IPS DF 6.9 (cell line): ENCODE data around the gene C4B.

Source experiments
- DNase-seq: peaks from one replicate; pipeline ENCODE4 v3.0.0-alpha.2; 2013; ENCODE audit warnings: low read depth, low spot score
- H3K27ac ChIP-seq: one replicate; pipeline ENCODE4 v1.5.1; 2013; ENCODE audit warnings: low read length, control low read depth
- H3K27me3 ChIP-seq: 2 replicates; pipeline ENCODE4 v1.6.1; 2013; ENCODE audit warnings: mild to moderate bottlenecking, low read length; ENCODE audit not compliant: control insufficient read depth, insufficient read depth
- H3K36me3 ChIP-seq: 2 replicates; pipeline ENCODE4 v1.6.1; 2013; ENCODE audit warnings: low read length; ENCODE audit not compliant: control insufficient read depth, insufficient read depth
- H3K4me1 ChIP-seq: 2 replicates; pipeline ENCODE4 v1.6.1; 2013; ENCODE audit warnings: low read length; ENCODE audit not compliant: control insufficient read depth, insufficient read depth
- H3K4me3 ChIP-seq: 2 replicates; pipeline ENCODE4 v1.5.1; 2013; ENCODE audit warnings: mild to moderate bottlenecking, low read length
- H3K9me3 ChIP-seq: 2 replicates; pipeline ENCODE4 v1.6.1; 2013; ENCODE audit warnings: low read length, inconsistent platforms; ENCODE audit not compliant: control insufficient read depth, insufficient read depth
- WGBS: extraction: QIAGEN DNeasy Blood & Tissue Kit; methylation state at CpG from one replicate; pipeline ENCODE4 v1.1.7; 2013; ENCODE audit warnings: mixed read lengths, missing lambda C conversion rate; ENCODE audit not compliant: insufficient read length, insufficient coverage; 5-methylcytosine and 5-hydroxymethylcytosine counted together

C4B gene

DNA sequence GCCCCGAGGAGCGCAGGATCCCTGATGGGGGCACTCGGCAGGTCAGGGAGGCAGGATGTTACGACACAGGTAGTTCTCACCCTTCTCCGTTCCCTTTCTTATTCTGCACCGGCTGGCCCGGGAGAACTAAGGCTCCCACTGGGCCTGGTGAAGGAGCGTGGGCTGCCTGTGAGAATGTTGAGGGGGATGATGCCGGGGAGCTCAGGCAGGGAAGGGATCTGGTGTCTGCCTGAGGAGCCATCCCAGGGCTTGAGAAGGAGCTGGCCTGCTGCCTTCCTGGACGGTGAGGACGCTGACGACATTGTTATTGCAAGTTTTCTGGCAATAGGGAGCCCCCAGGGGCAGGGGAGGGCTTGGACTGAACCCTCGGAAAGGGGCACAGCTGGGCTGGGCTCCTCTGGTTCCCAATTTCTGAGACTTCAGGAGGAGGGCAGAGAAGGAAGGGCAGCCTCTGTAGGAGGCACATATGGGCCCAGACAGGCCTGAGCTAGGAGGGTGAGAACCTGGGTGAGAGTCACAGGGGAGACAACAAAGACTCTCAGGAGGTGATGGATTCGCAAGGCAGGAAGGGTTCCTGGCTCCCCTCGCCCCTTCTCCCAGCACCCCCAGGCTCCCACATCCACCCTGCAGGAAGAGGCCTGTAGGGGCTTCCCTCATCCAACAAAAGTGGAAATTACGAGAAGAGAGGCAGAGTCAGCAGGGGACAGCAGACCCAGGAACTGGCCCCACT is 56.4 kb downstream of the C4B start:
- no peaks in the 10 kb centered on the region for H3K27me3 ChIP-seq
- no peaks in the 10 kb centered on the region for H3K9me3 ChIP-seq
- no peaks in the 10 kb centered on the region for H3K4me1 ChIP-seq
- no CpG with 5 or more reads among the region's 16 CpGs for WGBS
- no peak overlapping the region for H3K4me3 ChIP-seq
- no peak for DNase-seq
- no peak overlapping the region for H3K27ac ChIP-seq
- no peaks in the 10 kb centered on the region for H3K36me3 ChIP-seq

DNA sequence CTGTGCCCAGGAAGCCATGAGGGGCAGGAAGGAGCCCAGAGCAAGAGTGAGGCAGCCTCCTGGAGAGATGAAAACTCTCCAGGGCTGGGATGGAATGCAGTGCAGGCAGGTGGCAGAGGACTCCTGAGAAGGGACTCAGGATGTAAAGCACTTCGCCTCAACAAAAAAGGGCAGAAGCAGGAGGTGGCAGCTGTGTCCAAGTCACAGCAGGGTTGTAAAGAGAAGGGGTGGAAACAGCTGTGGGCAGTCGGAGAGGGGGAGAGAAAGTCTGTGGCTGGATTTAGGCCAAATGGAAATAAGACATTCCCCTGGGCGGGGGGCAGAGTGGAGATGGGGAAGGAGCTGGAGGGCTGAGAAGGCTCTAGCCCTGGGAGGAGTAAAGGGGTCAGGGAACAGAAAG is 58.5 kb downstream of the C4B start:
- no peaks in the 10 kb centered on the region for H3K36me3 ChIP-seq
- H3K4me1 ChIP-seq, result no peaks in the 10 kb centered on the region
- H3K27ac ChIP-seq, result no peak overlapping the region
- WGBS, result no CpG with 5 or more reads among the region's 3 CpGs
- H3K9me3 ChIP-seq, result no peaks in the 10 kb centered on the region
- DNase-seq, result no peak
- no peak overlapping the region for H3K4me3 ChIP-seq
- no peaks in the 10 kb centered on the region for H3K27me3 ChIP-seq

DNA sequence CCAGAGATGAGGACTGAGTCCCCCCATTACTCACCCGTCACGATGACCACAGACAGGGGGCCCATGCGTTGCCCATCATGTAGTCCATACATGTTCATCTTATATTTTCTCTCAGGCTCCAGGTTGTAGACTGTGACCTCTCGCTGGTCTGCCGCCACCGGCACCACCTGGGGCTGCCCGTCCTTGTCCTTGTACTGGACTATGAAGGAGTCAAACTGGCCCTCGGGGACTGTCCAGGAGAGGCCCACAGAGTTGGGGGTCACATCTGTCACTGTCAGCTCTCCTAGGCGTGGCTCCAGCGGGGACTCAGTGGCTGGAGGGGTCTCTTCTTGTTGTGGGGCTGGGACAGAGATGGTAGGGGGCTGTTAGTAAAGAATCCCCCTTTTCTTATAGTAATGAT is 59.0 kb downstream of the C4B start:
- Histone ChIP-seq H3K27ac (no peak overlapping the region), H3K4me1 (no peaks in the 10 kb centered on the region), H3K36me3 (no peaks in the 10 kb centered on the region), H3K9me3 (no peaks in the 10 kb centered on the region), H3K27me3 (no peaks in the 10 kb centered on the region), H3K4me3 (no peak overlapping the region)
- no peak for DNase-seq
- no CpG with 5 or more reads among the region's 10 CpGs for WGBS

DNA sequence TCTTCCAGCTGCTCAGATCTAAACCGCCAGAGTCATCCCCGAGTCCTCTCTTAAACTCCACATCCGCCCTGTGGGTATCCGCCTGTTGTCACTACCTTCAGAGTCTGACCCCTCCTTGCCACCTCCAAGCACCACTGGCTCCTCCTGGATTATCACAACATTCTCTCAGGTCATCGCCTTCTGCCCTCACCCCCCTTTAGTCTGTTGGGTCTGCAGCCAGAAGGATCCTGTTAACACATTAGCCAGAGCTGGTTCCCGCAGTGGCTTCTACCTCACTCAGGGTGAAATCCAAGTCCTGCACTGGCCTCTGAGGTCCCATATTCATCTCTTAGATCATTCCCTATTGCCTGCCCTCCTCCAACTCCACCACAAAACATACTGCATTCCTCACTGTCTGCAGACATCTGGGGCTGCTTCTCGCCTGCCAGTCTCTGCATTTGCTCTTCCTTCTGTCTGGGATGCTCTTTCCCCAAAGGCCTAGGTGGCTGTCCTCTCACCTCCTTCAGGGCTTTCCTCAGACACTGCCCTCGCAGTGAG is 60.5 kb downstream of the C4B start:
- WGBS, result no CpG with 5 or more reads among the region's 8 CpGs
- Histone ChIP-seq H3K27ac (no peak overlapping the region), H3K27me3 (no peaks in the 10 kb centered on the region), H3K9me3 (no peaks in the 10 kb centered on the region), H3K36me3 (0 out of 2 replicates have a peak, but pooled peaks cover 2% of the 10 kb centered on the region), H3K4me1 (no peaks in the 10 kb centered on the region), H3K4me3 (no peak overlapping the region)
- DNase-seq, result no peak

DNA sequence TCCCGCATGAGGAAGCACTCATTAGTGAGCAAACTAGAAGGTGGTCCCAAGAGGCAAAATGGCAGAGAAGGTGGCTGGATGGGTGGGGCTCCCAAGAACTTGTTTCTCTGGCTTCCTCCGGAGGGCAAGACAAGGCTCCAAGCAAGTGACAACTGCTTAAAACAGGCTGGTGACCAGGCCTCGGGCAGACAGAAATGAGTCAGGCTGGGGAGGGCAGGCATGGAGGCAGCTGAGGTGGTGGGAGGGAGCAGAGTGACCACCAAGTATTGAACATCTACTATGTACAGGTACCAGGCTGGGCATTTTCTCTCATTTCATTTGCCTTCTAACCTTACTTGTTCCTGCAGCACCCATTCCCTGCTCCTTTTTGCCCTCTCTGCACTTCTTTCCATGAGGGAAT is 61.2 kb downstream of the C4B start:
- WGBS, result no CpG with 5 or more reads among the region's 3 CpGs
- no peaks in the 10 kb centered on the region for H3K27me3 ChIP-seq

DNA sequence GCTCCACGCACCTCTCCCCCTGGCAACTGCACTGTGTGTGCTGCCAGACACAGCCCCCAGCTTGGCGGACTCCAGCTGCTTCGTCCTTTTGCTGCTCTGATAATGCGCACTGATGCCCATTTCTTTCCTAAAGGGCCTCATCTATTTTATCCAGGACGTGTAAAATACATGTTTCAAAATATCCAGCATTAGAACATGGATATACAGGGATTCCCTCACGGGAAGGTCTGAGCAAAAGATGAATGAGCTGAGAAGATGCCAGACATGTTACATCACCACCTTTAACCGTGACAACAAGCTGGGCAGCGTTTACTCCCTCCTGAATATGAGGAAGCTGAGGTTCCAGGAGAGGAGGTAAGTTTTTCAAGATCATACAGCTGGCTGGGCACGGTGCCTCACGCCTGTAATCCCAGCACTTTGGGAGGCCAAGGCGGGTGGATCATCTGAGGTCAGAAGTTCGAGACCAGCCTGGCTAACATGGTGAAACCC is 61.8 kb downstream of the C4B start:
- Histone ChIP-seq H3K9me3 (no peaks in the 10 kb centered on the region), H3K36me3 (0 out of 2 replicates have a peak, but pooled peaks cover 2% of the 10 kb centered on the region), H3K27me3 (no peaks in the 10 kb centered on the region), H3K4me1 (no peaks in the 10 kb centered on the region), H3K4me3 (no peak overlapping the region), H3K27ac (no peak overlapping the region)
- no peak for DNase-seq
- WGBS, result no CpG with 5 or more reads among the region's 12 CpGs

More for the DNA sequence above, 61.2 kb downstream of the C4B start:
- no peak overlapping the region for H3K4me3 ChIP-seq
- DNase-seq, result no peak
- H3K36me3 ChIP-seq, result 0 out of 2 replicates have a peak, but pooled peaks cover 2% of the 10 kb centered on the region
- no peaks in the 10 kb centered on the region for H3K4me1 ChIP-seq
- no peak overlapping the region for H3K27ac ChIP-seq
- no peaks in the 10 kb centered on the region for H3K9me3 ChIP-seq

DNA sequence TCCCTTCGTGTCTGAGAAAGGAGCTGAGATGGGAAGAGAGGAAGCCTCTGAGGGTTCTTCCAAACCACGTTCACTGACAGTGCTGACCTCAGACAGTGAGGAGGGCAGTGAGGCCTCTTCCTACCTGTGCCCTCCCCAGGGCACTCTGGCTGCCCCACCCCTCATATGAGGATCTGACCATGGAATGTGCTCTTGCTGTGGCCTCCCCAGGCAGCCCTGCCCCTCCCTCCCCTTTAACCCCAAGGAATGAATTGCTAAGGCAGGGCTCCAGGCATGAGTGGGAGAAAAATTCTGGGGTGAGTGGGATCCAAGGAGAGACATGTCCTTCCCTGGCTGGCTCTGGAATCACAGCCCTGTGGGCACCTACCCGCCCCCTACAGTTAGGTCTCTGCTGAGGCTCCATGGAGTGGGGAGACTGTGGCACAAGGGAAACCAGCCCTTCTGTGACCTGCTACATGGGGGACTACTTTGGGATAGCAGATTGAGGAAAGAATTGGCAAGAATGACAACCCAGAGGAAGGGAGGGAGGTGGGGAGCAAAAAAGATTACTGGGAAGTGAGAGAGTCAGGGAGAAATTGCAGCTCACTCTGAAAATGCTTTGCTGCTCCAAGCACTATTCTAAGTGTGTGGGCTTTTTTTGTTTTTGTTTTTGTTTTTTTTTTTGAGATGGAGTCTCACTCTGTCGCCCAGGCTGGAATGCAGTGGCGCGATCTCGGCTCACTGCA is 65.1 kb downstream of the C4B start:
- Histone ChIP-seq H3K27ac (no peak overlapping the region), H3K4me3 (no peak overlapping the region), H3K36me3 (0 out of 2 replicates have a peak, but pooled peaks cover 2% of the 10 kb centered on the region), H3K4me1 (no peaks in the 10 kb centered on the region), H3K27me3 (no peaks in the 10 kb centered on the region), H3K9me3 (no peaks in the 10 kb centered on the region)
- DNase-seq, result no peak
- WGBS, result no CpG with 5 or more reads among the region's 7 CpGs

DNA sequence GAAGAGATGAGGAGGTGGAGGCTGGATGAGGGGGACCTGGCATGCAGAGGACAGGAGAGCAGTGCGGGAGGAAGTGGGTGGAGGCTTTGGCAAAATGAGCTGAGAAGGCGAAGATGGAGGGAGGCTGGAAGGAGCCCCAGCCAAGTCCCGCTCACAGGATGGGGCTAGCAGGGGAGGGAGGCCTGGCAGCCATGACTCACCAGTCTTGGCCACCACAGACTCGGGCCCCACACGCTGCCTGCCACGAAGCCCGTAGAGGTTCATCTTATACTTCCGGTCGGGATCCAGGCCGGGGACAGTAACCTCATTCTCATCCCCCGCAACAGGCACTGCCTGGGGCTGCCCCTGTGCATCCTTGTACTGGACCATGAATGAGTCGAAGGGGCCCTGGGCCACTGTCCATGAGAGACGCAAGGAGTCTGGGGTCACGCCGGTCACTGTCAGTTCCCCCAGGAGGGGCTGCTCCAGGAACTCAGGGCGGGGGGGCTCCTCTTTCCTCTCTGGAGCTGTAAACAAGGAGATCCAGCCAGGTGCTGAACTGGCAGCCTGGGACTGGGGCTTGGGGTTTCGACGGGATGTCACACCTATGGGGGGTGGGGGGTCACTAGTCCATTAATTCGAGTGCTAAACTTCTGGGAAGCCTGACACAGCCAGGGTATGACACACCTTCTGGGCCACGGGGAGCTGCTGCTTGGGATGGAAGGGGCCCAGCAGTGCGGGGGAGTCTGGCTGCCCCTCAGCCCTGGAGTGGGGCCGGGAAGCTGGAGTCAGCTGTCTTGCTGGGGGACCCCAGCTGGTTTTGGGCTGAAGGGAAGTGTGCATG is 66.8 kb downstream of the C4B start:
- no peaks in the 10 kb centered on the region for H3K9me3 ChIP-seq
- H3K27ac ChIP-seq, result no peak overlapping the region
- no peak for DNase-seq
- WGBS, result no CpG with 5 or more reads among the region's 22 CpGs
- H3K4me3 ChIP-seq, result no peak overlapping the region
- no peaks in the 10 kb centered on the region for H3K27me3 ChIP-seq
- H3K36me3 ChIP-seq, result 0 out of 2 replicates have a peak, but pooled peaks cover 2% of the 10 kb centered on the region
- peaks cover 2% of the 10 kb centered on the region; the same call in 1 of the 2 replicates for H3K4me1 ChIP-seq

DNA sequence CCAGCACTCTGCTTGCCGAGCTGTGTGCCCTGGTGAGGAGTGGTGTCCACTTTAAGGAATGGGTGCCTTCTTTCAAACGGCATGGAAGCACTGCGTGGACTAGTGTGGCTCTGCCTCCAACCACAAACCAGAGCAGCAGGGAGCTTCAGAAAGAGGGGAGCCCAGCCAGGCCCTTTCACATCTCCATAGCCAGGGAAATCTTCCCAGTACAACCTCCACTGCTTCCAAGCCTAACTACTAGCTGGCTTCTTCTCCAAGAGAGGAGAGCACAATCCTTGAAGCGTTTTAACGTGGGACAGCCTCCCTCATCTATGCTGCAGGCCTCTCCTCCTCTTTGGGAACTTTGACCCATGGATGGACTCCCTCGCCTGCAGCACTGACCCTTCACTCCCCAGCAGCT is 67.9 kb downstream of the C4B start:
- H3K27me3 ChIP-seq, result no peaks in the 10 kb centered on the region
- H3K27ac ChIP-seq, result no peak overlapping the region
- WGBS, result no CpG with 5 or more reads among the region's 6 CpGs
- DNase-seq, result no peak
- H3K9me3 ChIP-seq, result no peaks in the 10 kb centered on the region
- no peak overlapping the region for H3K4me3 ChIP-seq
- H3K4me1 ChIP-seq, result peaks cover 7% of the 10 kb centered on the region; the same call in 1 of the 2 replicates
- H3K36me3 ChIP-seq, result 0 out of 2 replicates have a peak, but pooled peaks cover 2% of the 10 kb centered on the region

DNA sequence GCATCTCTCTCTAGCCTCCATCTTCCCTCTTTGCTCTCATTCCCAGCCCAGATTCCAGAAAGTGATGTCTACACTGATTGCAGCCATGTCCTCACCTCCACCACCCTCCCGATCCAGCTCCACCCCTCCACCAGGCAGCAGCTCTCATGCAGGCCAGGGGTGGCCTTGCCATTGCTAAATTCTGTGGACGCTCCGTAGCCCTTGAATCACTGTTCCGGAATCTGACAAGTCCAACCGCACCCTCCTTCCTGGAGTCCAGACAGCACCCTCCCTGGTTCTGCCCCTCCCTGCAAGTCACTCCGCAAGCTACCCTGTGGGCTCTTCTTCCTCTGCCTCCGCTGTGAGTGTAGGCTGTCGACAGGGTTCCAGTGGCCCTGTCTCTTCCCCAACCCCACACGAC is 68.3 kb downstream of the C4B start:
- H3K4me1 ChIP-seq, result peaks cover 7% of the 10 kb centered on the region; the same call in 1 of the 2 replicates
- WGBS, result no CpG with 5 or more reads among the region's 9 CpGs
- no peak for DNase-seq
- no peaks in the 10 kb centered on the region for H3K9me3 ChIP-seq
- H3K27me3 ChIP-seq, result no peaks in the 10 kb centered on the region
- 0 out of 2 replicates have a peak, but pooled peaks cover 2% of the 10 kb centered on the region for H3K36me3 ChIP-seq
- no peak overlapping the region for H3K27ac ChIP-seq
- no peak overlapping the region for H3K4me3 ChIP-seq
